GM15510 (cell line): ENCODE data around the gene AFAP1L1.

ENCODE experiments used
- POLR2A ChIP-seq: IDR thresholded peaks from 3 replicates; pipeline ENCODE4 v1.6.1; 2011; ENCODE audit warnings: borderline replicate concordance; ENCODE audit not compliant: insufficient read length; ENCODE audit errors: extremely low read depth

AFAP1L1 gene

GRCh38 chr5:149389552-149390495, 118.2 kb downstream of the AFAP1L1 start:
- no peak for TF ChIP-seq POLR2A
